HG02759 (cell line): ENCODE measurements around the gene CSNK2B.

Experiments used
- ATAC-seq: cut with Tn5 transposase; IDR thresholded peaks from one replicate; pipeline ENCODE4 v1.9.1; 2021; ENCODE audit warnings: mild to moderate bottlenecking, moderate library complexity; ENCODE audit not compliant: unreplicated experiment

The CSNK2B gene

GRCh38 chr6:31636698-31637596 lies 28.9 kb upstream of the CSNK2B start:
- no peak for ATAC-seq

GRCh38 chr6:31639043-31639442 lies 26.8 kb upstream of the CSNK2B start:
- no peak for ATAC-seq

- no peak for ATAC-seq
These were observed 26.4 kb upstream of the CSNK2B start for GRCh38 chr6:31639449-31639861.

GRCh38 chr6:31640612-31641011 lies 25.3 kb upstream of the CSNK2B start:
- no peak for ATAC-seq

GRCh38 chr6:31641370-31641769 lies 24.5 kb upstream of the CSNK2B start:
- no peak for ATAC-seq

- no peak for ATAC-seq
These were observed 22.9 kb upstream of the CSNK2B start for GRCh38 chr6:31642798-31643570.

GRCh38 chr6:31643818-31644454 lies 21.9 kb upstream of the CSNK2B start:
- ATAC-seq: no peak

GRCh38 chr6:31645325-31645724 lies 20.6 kb upstream of the CSNK2B start:
- no peak for ATAC-seq

- peak; percentile 19 for ATAC-seq
These were observed 14.2 kb upstream of the CSNK2B start for GRCh38 chr6:31651602-31652191.

GRCh38 chr6:31652925-31653724 lies 12.8 kb upstream of the CSNK2B start:
- ATAC-seq: peak; percentile 65

GRCh38 chr6:31654574-31655348 lies 11.1 kb upstream of the CSNK2B start:
- ATAC-seq: no peak

GRCh38 chr6:31655349-31656237 lies 10.3 kb upstream of the CSNK2B start, which contains the start of gene APOM:
TSS of gene APOM (plus strand) at chr6:31655894. CDS start at chr6:31655967, 73 bp downstream.
- no peak for ATAC-seq

GRCh38 chr6:31657406-31658157 lies 8.3 kb upstream of the CSNK2B start:
- ATAC-seq: no peak

- ATAC-seq: no peak
These were observed 7.7 kb upstream of the CSNK2B start for GRCh38 chr6:31658158-31658688.

GRCh38 chr6:31658983-31659648 lies 6.8 kb upstream of the CSNK2B start:
- no peak for ATAC-seq

- no peak for ATAC-seq
These were observed 6.1 kb upstream of the CSNK2B start for GRCh38 chr6:31659649-31660380.
